T-helper 2 cell (primary cell): ENCODE results near the gene SURF2.
"Not testable (repeated sequence)": the region's sequence is repeated elsewhere in the genome, so short reads cannot be mapped to it uniquely, and the experiment has no call there.

Experiments used
- DNase-seq, 5 experiments: peaks; one replicate each; pipeline versions ENCODE4 v3.0.0 to v3.0.0-alpha.2; 2012 to 2022

The SURF2 gene

DNA sequence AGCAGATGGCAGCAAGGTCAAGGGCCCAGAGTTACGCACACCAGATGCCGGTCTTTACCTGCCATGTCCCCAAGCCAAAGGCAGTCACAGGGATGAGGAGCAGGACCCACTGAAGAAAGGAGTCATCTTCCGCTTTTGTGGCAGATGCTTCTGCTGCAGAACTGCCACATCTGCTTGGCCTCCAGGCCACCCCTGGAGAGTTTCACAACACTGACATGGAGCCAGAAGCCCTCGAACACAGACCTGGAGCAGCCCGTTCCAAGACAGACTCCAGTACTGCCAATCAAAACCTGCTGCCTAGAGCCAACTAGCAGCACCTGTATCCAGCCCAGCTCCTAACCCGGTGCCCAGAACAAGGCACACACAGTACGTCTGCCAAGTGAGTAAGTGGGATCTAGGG, 1.6 kb upstream of the SURF2 start:
- no peak for DNase-seq

DNA sequence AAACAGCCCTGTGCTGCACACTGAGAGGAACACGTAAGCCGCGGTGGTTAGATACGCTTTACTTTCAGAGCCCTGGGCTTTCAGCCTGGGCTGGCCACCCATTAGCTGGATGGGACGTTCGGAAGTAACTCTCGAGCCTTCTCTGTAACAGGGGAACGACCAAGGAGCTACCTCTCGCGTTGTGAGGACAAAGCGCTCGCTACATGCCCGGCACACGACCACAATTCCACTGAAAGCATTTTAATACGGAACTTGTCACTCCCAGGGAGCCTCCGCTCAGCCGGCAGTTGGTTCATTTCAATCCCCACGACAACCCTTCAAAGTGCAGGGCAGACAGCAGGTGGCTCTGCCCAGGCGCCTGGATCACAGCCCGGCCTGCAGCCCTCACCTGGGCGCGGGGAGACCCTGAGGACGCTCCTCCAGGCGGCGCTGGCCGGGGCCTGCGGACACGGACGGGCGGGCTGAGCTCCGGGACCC, 431 bp upstream of the SURF2 start:
- peak in 1 of 5 experiments; percentile 43 for DNase-seq

DNA sequence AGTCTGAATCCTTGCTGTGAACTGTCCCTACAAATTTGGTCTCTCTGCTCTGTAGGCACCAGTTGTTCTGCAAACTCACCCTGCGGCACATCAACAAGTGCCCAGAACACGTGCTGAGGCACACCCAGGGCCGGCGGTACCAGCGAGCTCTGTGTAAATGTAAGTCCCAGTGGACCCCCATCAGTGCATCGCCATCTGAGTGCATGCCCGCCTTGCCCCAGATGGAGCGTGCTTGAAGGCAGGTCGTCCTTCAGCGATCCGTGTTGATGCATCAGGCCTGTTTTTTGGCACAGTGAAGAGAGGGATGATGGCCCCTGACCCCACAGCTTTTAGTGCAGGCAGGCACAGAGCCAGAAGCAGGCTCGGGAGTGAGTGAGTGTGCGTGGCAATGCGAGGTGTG, 1.3 kb downstream of the SURF2 start:
- no peak for DNase-seq

DNA sequence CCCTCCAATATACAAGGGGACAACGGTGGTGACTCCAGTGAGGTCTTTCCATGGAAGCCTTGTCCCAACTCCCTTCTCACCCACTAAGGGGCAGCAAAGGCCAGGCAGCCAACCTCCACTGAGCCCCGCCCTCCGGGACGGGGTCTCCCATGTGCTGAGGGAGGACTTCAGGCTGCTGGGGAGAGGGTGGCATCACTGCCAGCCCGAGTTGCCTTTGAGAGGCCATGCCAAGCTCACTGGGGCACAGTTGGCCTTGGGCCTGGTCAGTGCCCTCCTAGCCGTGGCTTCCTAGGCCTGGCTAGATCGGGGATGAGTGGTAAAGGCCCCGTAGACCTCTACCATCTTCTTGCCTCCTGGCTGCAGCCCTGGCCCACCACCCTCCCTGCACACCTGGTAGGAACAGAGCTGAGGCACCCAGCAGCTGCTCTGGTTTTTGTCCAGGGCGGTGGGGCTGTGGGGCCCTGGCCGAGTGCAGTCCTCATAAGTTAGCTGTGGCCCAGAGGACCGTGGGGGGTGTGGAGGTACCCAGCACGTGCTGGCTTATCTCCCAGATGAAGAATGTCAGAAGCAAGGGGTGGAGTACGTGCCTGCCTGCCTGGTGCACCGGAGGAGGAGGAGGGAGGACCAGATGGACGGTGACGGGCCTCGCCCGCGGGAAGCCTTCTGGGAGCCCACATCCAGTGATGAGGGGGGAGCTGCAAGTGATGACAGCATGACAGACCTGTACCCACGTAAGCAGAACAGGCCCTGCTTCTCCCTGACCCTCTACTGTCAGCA, 3.2 kb downstream of the SURF2 start:
- no peak for DNase-seq

DNA sequence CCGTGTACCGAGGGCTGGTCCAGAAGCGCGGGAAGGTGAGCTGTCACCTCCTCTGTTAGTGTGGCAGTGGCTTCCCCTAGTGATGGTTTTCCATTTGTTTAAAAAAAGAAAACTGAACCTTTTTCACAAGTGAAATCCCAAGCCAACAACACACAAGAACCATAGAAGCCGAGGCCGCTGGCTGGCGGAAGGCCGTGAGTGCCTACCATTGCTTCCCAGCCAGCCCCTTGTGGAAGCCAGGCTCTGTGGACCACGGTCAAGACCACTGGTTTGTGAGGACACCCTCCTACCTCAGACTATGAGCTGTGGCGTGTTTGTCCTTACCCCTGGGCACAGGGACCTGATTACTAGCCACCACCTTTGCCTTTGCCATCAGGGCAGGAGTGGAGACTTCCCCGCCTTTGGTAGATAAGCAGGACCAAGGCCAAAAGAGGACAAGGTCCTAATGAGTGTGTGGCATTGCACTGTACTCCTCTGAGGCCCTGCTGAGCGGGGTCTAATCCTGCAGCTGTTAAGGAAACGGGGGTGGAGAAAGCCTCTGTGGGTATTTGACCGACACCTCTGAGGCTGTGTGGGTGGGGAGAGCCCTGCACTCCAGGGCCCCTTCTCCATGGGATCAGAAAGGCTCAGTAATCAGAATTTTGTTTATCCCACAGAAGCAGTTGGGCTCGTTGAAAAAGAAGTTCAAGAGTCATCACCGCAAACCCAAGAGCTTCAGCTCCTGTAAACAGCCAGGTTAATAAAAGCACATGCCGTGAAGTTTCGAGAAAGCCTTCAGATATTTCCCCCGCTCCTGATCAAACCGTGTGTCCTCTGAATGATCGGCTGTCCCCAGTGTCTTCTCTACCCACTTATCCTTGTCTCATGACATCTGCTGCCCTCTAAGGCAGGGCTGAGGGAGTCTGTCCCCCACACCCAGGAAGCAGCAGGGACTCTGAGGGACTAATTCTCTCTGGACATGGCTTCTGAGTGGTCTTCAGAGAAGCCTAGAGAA, 4.3 kb downstream of the SURF2 start:
- DNase-seq: no peak

DNA sequence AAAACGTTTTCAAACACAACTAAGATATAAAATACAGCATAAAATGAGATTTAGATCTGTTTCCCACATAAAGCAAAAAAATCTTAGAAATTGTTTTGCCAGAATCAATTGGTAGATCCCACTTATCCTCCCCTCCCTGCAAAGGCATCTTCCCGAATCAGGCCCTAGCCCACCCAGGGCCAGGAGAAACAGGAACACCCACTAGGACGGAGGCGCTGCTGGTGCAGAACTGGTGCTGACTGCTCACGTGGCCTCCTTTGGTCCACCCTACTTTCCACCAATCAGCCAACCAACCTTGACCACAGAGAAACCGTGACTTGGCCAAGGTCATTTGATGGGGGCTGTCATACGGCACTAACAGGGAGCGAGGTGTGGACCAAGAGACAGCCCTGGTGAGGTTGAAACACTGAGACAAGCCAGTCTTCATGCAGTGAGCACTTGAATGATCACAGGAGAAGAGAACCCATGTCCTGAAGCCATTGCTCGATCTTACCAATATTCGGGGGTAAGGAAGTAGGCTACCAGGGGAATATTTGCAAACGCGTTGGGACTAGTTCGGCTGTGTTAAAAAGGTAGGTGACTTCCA, 5.2 kb downstream of the SURF2 start:
- DNase-seq: no peak

DNA sequence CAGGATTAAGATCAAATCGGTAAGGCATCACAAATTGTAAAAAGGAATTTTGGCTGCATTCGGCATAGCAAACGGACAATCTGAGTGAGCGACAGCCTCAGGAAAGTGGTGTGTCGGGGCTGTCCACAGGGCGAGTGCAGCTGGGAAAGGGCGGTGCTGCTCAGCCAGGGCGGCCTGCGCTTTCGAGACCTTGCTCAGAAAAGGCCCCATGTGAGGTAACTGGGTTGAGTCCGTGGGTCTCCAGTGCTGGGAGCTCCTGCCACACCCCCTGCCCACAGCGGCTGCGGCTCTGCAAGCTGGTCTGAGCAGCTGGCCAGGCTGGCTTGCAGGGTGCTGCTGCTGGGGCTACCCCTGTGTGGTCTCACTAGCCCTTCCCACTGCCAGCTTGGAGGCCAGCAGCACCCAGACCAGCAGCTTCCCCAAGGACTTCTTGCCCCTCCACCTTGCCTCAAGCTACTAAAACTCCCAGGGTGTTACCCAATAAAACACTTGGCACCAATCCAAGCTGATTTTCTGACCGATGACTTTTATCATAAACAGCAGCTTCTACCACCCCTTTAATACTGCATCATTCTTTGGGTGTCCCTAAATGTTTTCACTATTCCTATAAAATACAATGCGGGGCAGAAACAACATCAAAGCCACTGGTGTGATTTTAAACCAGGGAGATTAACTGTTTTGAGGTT, 6.2 kb downstream of the SURF2 start:
- no peak for DNase-seq

DNA sequence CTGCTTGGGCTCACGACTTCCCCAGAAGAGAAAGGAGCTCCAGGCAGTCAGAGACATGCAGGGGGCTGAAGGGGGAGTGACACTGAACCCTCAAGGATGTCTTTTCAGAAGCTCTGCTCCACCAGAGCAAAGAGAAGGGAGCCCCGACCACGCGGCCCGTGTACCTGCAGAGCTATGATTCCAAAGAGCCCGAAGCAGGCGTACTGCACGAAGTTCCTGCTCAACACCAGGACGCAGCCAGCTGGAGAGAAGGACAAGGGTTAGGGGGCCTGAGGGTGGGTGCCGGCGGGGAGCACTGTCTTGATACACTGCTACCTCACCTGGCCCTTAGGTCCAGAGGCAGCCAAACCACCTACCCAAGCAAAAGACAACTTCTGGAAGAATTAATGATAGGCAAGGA, 10.1 kb downstream of the SURF2 start:
- no peak for DNase-seq

DNA sequence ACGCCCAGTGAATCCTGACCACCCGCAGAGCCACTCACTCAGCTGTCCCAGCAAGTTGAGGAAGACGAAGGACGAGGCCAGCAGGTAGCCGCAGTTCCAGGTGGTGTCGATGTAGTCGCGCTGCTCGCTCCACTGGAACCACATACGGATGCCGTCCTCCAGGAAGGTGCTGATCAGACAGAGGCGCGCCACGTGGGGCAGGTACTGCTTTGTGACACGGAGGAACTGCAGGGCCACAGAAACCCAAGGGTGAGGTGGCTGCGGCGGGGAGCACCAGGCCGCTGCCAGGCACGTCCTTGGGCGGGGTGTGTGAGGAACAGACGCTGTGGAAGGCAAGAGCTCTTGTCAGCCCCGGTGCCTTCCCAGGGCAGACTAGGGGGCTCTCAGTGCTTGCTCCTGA, 10.9 kb downstream of the SURF2 start:
- no peak for DNase-seq

DNA sequence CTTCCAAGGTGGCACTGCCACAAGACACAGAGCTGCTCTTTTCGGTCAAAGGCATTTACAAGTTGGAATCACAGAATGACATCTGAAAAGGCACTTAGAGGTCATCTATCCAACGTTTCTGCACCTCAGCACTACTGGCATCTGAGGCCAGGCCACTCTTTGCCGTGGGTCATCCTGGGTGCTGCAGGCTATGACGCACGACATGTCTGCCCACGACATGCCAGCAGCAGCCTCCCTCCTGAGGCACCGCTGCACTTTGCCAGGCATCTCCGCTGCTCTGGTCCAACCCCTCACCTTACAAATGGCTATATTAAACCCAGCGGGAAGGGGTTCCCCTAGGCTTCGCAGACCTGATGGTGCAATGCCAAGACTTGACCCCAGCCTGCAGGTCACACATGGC, 11.4 kb downstream of the SURF2 start:
- no peak for DNase-seq

DNA sequence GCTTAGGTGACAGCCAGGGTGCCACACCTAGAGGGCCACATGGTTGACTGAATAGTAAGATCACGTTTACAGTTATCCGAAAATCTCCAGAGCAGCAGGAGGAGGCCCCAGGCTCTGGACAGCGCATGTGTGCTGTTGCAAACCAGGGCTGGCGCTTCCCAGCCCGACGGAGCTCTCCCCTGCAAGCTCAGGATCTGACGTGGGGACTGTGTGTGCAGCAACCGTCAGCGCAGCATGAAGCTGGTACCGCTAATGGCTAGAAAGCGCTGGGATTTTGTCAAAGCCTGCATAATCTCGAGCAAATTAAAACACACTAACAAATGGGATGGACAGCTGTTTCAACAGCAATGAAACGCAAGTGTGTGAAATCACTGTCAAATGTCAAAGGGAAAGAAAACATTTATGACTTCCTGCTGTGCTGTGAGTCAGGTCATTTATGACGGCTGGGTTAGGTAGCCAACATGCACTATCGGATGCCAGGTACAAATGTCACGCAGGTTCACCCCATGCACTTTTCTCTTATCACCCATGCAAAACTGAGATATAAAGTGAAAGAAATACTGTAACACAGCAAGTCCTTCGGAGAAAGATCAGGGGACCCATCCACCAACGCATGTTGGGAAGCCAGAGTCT, 12.0 kb downstream of the SURF2 start:
- DNase-seq: no peak

DNA sequence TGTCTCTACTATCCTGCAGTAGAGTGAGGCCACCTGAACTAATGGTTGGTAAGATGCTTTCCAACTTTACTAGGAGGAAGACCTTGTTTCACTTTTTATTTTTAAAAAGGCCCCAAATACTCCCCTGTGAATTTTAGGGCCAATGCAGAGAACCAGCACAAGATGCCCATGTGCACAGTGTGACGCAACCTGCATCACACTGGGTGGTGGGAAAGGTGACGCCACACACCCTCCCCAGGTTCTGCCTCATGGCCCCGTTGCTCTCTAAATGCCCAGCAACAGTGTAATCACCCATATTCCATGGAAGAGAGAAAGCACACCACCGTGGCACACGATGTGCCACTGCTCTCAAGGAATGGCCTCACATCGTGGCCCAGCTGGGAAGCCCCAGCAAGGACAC, 13.1 kb downstream of the SURF2 start:
- peak in 1 of 5 experiments; percentile 34 for DNase-seq

DNA sequence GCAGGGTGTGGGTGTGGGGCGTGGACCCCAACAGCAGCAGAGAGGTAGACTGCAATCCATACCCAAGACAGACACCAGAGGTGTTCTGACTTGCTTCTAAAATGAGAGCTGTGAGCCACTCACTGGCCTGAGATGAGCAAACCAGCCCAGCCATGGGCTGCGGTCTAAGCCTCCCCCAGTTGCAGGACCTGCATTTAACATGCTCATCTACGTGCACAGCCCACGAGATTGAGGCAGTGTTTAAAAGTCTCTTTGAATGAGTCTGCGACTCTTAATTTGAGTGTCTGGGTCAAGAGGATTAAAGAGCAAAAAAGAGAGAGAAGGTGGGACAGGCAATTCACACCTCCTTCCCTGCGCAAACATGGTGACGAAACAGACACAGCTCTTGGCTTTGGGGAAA, 13.6 kb downstream of the SURF2 start:
- peak in 2 of 5 experiments; percentile 64 to 72 for DNase-seq

DNA sequence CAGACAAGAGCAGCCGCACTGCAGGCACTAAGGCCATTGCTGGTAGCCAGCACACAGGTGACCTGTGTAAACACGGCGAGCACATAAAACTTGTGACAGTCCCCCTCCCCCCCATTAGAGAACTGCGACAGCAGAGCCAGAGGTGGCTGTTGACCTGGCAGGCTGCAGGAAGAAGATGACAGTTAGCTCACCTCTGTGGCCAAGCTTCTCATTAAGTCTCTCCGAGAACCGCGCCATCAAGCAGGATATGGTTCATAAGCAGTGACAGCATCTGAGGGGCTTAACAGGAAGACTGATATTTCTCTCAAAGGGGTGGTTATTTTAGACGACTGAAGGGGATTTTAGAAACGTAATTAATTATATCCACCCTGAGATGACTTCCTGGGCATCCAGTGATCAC, 14.3 kb downstream of the SURF2 start:
- peak in 3 of 5 experiments; percentile 26 to 88 (median 75) for DNase-seq

DNA sequence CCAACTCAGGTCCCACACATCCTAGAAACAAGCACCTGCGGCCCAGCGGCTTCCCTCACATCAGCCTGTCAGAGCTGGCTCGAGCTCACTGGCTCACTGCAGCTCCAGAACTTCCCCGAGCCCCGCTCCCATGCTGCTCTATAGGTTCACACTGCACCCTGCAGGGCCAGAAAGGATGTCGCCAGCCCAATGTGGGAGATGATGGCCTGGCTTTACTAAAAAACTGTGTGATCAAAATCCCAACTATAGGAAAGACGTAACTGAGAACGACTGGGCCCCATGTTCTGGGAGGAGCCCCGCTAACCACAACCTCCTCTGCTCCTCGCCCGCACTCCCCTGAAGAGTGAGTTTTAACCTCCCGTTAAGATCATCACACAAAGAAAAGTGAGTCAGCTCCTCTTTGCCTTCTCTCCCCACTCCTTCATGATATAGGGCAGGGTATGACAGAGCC, 14.9 kb downstream of the SURF2 start:
- DNase-seq: peak in 4 of 5 experiments; percentile 58 to 88 (median 72)

DNA sequence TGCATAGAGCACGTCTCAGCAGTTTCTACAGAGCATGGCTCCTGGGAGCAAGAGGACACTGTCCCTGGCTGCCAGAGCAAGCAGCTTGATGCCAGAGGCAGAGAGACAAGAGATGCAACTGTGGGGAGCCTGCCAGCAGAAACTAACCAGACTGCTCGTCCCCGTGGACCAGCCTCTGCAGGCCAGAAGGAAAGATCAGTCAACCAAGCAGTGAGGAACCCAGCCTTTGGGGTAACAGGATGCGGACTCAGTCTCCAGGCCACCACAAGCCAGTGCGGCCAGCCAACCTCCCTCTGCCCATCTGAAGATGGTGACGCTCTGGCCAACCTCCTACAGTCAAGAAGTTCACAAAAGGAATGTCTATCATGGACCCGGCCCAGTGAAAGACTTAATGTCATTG, 15.8 kb downstream of the SURF2 start:
- no peak for DNase-seq

DNA sequence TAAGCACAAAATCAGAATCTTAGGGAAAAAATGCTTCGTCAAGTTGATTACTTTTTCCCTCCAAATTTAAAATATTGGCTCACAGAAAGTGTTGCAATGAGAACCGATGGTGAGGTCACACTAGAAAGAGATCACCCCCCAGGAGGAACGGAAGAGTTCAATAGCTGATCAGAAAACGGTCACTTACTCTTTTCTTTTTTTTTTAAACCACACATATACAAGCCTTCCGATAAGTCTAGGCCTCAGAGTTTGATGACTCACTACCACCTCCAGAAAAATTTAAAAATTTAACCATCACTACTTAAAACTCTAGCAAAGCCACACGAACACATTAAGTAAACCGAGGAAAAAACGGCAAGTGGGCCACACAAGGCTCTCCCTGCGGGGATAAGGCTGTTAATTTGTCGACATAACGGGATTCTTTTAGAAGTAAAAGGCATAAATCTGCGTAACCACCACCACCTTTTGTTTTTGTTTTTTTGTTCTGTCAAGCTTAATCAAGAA, 18.3 kb downstream of the SURF2 start:
- DNase-seq: peak in 2 of 5 experiments; percentile 54 to 87

DNA sequence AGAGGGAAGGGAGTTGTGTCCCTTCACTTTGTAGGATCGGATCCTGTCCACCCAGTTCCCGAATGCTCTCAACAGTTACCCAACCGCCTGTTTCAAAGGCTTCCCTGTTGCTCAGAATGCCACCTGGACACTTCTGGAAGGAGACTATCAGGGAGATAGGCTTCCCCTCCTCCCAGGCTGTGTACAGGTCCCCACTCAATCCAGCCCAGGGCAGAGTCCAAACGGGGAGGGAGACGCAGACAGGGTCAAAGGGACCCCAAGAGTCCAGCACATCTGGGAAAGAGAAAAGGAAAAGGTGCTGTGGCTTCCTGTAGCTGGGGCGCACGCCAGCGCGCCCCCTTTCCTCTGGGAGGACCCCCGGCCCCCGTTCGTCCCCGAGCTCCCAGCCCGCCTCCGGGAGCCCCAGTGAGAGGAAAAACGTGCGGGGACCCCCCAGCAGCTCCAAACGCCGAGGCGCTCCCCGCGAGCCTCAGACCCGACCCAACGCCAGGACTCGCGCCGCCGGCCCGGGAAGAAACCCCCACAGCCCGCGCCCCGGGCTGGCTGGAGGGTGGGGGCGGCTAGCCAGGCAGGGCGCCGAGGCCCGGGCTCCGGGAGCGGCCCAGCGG, 18.9 kb downstream of the SURF2 start:
- peak in 1 of 5 experiments; percentile 38 for DNase-seq

DNA sequence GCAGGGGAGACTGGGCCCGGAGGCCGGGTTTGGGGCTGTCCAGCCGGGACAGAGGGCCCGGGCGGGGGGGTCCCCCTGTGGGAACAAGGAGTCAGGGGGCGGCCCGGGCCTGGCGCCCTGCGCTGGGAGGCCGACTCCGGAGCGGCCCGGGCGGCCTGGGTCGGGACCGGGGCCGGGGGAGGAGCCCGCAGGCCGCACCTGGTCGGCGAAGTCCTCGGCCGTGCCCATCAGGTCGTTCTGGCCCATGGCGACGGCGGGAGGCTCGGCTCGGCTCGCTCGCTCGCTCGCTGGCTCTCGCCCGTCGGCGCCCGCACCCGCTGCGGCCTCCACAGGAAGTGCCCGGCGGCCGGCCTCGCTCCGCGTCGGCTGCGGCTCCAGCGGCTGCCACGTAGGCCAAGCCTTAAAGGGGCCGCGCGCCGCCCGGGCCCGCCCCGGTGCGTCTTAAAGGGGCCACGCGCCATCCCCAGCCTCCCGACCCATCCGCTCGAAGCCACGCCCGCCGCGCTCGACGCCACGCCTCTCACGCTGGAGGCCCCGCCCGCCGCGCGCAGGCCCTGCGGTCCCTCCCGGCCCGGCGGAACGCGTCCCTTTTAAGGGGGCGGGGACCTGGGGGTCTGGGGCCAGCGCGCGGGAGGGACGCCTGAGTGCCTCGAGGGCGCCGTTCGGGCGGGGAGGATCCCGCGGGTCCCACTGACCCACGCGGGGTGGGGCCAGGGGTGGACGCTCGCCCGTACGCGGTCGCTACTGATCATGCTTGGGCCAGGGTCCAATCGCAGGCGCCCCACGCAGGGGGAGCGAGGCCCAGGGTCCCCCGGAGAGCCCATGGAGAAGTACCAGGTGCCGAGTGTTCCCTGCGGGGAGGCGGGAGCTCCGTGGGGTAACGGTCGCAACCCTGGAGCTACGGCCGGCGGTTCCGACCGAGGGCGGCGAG, 19.6 kb downstream of the SURF2 start, which contains the start of the genes STKLD1 and SURF4:
TSS of gene STKLD1 (plus strand) at position 643 of the 931 bp plus-strand sequence. CDS start at position 751, 108 bp downstream.
TSS of gene SURF4 (minus strand) at position 337 of the 931 bp plus-strand sequence. CDS start at position 246, 91 bp downstream.
- peak; percentile 88 to 97 (median 91) for DNase-seq

DNA sequence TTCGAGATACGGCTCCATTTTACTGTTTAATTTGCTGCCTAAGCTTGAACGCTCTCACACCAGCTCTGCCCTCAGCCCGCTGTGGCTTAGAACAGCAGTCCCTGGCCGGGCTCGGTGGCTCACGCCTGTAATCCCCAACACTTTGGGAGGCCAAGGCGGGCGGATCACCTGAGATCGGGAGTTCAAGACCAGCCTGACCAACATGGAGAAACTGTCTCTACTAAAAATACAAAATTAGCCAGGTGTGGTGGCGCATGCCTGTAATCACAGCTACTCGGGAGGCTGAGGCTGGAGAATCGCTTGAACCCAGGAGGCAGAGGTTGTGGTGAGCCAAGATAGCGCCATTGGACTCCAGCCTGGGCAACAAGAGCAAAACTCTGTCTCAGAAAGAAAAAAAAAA, 20.9 kb downstream of the SURF2 start:
- DNase-seq: not testable (repeated sequence)
